CD4-positive, alpha-beta T cell treated with Interleukin-4 for 4 hours (primary cell): ENCODE data around the gene PUSL1.

ENCODE experiments used
- DNase-seq: peaks from one replicate; pipeline ENCODE4 v3.0.0-alpha.2; 2020

Gene PUSL1

DNA sequence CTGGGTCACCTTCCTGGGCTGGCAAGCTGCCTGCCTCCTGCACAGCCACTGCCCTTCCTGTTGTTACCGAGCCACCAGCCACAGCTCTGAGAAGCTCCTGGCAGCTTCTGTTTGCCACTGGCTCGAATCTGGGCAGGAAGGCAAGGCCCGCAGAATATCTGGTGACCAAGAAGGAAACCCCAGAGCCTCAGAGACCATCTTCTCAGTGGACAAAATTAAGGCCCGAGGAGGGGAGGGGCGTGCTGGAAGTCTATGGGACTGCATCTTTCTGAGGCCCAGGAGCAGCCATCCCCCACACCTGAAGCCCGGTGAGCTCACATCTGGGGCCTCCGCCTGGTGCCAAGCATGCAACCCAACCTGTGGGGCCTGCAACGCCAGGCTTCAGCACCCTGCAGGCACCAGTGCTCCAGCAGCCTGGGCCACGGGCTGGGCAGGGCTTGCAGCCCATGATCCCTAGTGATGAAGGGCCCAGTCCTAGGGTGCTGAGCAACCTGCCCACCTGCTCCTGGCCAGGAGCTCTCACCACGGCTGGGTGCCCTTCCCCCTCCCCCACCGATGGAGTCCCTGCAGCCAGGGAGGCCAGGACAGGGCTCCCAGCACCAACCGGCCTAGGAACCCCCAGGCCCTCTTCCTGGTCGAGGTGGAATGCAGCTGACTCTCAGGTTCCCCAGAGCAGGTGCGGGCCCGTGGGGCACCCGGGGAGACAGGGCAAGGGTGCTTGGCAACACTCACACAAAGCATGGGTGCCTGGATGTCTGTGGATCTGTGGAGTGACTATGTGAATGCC is 17.1 kb downstream of the PUSL1 start:
- no peak for DNase-seq

DNA sequence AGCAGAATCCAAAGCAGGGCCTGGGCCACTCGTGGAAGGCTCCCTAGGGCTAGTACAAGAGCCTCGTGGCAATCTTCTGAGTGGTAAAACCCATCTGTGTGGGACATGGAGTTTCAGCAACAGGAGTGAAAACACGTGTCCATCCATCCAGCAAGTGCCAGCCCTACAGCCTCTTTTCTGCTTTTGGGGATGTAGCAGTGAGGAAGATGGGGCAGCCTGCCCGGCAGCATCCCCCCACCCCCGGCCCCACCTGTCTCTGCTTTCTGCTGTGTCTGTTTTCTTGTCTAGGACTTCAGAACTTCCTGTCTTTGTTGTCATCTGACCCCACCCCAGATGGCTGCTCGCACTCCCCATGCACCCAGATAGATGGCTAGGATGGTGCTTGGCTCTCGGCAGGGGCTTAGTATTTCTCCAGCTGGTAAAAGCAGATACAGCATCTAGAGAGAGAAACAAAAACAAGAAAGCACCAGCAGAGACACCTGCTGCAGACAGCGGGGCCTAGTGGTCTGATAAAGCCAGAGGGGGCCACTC is 17.7 kb downstream of the PUSL1 start:
- no peak for DNase-seq

DNA sequence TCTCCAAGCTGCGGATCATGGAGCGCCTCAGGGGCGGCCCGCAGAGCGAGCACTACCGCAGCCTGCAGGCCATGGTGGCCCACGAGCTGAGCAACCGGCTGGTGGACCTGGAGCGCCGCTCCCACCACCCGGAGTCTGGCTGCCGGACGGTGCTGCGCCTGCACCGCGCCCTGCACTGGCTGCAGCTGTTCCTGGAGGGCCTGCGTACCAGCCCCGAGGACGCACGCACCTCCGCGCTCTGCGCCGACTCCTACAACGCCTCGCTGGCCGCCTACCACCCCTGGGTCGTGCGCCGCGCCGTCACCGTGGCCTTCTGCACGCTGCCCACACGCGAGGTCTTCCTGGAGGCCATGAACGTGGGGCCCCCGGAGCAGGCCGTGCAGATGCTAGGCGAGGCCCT is 18.9 kb downstream of the PUSL1 start:
- DNase-seq = no peak

DNA sequence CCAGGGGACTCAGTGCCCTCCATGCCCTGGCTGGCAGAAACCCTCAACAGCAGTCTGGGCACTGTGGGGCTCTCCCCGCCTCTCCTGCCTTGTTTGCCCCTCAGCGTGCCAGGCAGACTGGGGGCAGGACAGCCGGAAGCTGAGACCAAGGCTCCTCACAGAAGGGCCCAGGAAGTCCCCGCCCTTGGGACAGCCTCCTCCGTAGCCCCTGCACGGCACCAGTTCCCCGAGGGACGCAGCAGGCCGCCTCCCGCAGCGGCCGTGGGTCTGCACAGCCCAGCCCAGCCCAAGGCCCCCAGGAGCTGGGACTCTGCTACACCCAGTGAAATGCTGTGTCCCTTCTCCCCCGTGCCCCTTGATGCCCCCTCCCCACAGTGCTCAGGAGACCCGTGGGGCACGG is 19.9 kb downstream of the PUSL1 start:
- DNase-seq = no peak

DNA sequence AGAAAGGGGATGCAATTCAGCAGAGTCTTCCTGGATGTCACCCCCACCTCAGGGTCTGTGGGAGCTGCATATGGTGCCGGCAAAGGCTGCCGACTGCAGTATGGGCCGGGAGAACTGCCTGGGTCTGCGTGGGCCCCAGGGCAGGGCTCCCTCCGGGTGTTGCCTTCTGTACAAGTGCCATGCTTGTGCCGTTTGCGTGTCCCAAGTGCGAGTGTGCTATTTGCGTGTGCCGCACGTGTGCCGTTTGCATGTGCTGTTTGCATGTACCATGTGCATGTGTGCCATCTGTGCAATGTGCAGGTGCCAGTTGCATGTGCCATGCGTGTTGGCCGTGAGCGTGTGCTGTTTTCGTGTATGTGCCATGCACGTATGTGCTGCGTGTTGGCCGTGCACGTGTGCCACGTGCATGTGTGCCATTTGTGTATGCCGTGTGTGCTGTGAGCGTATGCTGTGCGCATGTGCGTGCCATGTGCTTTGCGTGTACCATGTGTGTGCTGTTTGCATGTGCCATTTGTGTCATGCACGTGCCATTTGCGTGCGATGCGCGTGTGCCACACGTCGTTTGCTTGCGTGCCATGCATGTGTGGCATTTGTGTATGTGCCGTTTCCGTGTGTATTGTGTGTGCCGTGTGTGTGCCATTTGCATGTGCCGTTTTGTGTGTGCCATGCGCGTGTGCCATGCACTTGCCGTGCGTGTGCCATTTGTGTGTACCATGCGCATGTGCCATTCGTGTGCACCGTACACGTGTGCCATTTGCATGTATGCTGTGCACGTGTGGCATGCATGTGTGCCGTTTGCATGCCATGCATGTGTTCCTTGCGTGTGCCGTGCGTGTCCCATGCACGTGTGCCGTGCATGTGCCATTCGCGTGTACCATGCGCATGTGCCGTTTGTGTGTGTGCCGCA is 21.2 kb downstream of the PUSL1 start:
- DNase-seq = no peak

DNA sequence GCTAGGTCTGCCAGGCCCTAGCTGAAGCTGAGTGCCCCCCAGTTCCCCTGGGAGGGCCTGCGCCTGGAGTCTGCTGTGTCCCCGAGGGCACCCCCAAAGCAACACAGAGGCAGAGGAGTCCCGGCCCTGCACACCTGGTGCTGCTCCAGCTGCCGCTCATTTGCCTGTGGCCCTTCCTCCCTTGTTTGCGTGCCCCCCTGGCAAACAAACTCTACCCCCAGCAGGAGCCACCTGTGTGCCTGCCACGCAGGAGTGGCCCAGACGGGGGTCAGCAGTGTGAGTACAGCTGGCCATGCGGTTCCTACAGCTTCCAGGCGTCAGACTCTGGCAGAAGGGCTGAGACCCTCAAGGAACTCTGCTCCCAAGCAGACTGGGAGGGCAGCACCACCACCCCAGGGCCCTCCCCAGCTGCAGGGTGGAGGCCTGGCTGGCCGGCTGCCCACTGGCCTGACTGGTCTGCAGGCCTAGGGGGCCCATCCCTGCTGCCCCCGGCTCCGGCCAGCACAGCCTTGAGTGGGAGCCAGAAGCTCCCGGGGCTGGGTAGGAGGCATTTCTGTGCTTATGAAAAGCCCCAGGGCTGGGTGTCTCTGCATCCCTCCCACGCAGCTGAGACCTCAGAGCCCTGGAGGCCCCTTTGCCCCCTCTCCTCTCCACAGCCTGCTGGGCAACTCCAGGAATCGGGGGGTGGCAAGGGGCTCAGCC is 22.1 kb downstream of the PUSL1 start:
- DNase-seq = no peak

DNA sequence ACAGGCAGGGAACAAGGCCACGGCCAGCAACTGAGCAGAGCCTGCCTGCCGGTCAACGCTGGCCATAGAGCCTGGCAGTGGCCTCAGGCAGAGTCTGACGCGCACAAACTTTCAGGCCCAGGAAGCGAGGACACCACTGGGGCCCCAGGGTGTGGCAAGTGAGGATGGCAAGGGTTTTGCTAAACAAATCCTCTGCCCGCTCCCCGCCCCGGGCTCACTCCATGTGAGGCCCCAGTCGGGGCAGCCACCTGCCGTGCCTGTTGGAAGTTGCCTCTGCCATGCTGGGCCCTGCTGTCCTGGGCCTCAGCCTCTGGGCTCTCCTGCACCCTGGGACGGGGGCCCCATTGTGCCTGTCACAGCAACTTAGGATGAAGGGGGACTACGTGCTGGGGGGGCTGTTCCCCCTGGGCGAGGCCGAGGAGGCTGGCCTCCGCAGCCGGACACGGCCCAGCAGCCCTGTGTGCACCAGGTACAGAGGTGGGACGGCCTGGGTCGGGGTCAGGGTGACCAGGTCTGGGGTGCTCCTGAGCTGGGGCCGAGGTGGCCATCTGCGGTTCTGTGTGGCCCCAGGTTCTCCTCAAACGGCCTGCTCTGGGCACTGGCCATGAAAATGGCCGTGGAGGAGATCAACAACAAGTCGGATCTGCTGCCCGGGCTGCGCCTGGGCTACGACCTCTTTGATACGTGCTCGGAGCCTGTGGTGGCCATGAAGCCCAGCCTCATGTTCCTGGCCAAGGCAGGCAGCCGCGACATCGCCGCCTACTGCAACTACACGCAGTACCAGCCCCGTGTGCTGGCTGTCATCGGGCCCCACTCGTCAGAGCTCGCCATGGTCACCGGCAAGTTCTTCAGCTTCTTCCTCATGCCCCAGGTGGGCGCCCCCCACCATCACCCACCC is 22.9 kb downstream of the PUSL1 start, which contains the start of gene TAS1R3:
Gene TAS1R3 (plus strand): TSS at position 213 of the 898 bp plus-strand sequence. CDS start 66 bp downstream, at position 279.
- DNase-seq = no peak

DNA sequence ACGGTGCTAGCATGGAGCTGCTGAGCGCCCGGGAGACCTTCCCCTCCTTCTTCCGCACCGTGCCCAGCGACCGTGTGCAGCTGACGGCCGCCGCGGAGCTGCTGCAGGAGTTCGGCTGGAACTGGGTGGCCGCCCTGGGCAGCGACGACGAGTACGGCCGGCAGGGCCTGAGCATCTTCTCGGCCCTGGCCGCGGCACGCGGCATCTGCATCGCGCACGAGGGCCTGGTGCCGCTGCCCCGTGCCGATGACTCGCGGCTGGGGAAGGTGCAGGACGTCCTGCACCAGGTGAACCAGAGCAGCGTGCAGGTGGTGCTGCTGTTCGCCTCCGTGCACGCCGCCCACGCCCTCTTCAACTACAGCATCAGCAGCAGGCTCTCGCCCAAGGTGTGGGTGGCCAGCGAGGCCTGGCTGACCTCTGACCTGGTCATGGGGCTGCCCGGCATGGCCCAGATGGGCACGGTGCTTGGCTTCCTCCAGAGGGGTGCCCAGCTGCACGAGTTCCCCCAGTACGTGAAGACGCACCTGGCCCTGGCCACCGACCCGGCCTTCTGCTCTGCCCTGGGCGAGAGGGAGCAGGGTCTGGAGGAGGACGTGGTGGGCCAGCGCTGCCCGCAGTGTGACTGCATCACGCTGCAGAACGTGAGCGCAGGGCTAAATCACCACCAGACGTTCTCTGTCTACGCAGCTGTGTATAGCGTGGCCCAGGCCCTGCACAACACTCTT is 23.8 kb downstream of the PUSL1 start:
- no peak for DNase-seq

DNA sequence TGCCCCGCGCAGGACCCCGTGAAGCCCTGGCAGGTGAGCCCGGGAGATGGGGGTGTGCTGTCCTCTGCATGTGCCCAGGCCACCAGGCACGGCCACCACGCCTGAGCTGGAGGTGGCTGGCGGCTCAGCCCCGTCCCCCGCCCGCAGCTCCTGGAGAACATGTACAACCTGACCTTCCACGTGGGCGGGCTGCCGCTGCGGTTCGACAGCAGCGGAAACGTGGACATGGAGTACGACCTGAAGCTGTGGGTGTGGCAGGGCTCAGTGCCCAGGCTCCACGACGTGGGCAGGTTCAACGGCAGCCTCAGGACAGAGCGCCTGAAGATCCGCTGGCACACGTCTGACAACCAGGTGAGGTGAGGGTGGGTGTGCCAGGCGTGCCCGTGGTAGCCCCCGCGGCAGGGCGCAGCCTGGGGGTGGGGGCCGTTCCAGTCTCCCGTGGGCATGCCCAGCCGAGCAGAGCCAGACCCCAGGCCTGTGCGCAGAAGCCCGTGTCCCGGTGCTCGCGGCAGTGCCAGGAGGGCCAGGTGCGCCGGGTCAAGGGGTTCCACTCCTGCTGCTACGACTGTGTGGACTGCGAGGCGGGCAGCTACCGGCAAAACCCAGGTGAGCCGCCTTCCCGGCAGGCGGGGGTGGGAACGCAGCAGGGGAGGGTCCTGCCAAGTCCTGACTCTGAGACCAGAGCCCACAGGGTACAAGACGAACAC is 24.5 kb downstream of the PUSL1 start:
- no peak for DNase-seq

DNA sequence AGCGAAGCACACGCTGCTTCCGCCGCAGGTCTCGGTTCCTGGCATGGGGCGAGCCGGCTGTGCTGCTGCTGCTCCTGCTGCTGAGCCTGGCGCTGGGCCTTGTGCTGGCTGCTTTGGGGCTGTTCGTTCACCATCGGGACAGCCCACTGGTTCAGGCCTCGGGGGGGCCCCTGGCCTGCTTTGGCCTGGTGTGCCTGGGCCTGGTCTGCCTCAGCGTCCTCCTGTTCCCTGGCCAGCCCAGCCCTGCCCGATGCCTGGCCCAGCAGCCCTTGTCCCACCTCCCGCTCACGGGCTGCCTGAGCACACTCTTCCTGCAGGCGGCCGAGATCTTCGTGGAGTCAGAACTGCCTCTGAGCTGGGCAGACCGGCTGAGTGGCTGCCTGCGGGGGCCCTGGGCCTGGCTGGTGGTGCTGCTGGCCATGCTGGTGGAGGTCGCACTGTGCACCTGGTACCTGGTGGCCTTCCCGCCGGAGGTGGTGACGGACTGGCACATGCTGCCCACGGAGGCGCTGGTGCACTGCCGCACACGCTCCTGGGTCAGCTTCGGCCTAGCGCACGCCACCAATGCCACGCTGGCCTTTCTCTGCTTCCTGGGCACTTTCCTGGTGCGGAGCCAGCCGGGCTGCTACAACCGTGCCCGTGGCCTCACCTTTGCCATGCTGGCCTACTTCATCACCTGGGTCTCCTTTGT is 25.3 kb downstream of the PUSL1 start:
- no peak for DNase-seq

DNA sequence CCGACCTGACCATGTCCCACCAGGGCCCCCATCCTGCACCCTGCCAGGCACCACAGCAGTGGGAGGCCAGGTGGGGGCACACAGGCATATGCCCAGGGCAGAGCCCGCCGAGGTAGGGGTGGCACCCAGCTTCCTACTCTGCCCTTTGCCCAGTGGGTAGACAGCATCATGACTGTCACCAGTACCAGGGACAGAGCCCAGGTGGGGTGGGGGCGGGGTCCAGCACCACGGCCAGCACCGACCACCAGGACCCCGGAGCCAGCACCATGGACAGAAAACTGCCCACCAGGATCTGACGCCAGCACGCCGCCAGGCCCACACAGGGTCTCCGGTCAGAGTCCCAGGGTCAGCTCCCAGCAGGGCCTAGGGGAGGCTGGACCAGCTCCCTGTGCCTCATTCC is 26.4 kb downstream of the PUSL1 start:
- DNase-seq = no peak

DNA sequence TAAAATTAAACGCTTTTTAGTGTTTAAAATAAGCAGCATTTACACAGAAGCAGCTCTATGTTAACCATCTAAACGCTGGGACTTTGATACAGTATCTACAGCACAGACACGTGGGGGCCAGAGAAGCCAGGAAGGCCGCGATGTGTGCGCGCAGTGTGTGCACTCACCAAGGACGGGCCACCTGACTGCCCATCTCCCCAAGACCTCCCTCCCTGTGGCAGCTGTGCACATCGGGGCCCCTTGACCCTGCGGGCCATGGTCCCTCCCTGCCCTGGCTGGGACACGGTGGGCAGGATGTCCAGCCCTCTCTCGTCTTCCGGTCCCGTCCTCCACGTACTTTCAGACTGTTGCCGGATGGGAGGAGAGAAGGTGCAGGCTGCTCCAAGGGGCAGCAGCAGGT is 26.9 kb downstream of the PUSL1 start:
- no peak for DNase-seq

DNA sequence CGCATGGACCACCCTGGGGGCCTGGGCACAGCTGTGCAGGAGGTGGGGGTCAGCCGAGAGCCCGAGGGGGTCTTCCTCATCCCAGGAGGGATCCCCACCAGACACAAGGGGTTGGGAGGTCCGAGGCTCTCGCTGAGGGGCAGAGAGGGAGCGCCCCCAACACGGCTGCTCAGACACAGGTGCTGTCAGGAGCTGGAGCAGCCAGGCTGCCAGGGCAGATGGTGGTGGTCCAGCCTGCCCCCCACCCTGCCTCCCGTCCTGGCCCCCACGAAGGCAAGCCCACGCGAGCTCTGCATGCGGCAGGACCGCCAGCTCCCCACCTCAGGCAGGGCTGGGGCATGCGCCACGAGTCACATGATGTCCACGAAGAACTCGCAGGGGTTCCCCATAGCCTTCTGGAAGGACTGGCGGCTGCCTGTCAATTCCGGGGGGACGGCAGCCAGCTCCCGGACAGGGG is 27.4 kb downstream of the PUSL1 start:
- DNase-seq = no peak

DNA sequence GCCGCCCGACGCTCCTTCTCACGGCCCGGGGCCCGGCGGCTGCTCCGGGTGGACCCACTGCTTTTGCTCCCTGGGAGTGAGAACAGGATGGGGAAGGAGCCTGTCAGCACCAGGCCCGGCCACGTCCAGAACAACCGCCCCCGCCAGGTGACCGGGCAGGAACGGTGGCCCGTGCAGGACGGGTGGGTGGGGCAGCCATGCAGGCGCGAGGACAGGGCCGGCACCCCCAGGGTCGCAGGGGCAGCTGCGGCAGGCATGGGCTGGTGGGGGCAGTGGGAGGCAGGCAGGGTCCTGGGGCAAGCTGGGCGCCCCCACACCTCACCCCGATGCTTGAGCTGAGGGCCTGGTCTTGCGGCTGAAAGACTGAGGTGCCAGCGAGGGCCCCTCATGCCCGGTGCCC is 28.0 kb downstream of the PUSL1 start:
- DNase-seq = no peak

DNA sequence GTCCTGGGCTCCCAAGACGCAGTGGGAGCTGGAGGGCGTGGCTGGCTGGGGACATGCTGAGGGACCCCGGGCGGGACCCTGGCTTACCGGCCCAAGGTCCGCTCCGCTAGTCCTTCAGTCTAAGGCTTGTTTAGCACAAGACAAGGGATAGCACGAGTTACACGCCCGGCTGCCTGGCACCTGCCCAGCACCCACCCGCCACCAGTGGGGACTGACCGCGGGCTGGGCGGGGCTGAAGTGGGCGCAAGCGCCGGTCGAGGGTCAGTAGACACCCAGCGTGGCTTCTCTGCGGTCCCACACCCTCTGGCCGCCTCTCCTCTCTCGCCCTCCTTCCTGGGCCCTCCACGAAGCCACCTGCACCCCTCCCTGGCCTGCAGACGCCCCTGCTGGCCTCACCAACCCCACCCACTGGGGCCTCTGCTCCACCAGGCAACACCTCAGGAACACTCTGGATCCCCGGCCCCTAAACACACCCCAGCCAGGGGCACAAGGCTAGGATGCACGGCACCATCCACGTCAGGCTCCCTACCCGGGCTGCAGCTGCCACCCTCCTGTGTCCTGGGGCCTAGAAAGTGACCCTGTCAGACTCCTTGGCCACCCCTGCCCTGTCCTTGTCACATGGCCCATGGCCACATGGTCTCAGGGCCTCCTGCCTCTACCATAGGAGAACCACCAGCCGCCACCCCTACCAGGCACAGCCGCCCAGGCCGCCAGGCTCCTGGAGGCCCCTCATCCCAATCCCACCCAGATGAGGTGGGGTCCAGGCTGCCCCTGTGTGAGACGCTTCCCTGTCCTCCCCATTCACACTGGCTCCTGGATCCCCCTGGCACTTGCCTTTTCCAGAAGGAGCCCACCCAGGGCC is 28.8 kb downstream of the PUSL1 start:
- no peak for DNase-seq

DNA sequence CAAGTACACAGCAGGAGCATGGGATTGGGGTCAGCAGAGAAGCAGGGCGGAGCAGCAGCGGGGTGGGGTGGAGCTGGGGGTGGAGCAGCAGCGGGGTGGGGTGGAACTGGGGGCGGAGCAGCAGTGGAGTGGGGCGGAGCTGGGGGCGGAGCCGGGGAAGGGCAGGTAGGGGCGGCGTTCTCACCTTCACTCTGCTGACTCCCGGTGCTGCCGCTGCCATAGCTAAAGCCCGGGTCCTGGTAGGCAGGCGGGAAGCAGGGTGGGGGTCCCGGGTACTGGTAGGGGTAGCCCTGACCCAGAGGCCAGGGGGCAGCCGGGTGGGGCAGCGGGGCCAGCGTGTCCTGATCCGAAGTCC is 29.4 kb downstream of the PUSL1 start:
- DNase-seq = no peak

DNA sequence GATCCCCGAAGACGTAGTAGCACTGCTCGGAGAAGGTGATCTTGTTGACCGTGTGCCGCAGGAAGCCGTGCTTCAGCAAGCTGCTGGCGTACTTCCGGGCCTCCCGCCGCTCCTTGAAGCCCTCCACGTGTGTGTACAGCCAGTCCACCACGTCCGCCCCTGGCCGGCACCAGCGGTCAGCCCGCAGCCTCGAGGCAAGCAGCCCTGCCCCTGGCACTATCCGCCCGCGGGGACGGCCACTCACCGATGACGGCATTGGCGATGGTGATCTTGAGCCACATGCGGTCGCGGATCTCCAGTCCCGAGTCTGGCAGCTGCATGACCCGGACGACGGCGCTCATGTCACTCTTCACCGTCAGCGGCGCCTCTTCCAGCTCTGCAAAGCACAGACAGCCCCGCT is 29.9 kb downstream of the PUSL1 start:
- no peak for DNase-seq

DNA sequence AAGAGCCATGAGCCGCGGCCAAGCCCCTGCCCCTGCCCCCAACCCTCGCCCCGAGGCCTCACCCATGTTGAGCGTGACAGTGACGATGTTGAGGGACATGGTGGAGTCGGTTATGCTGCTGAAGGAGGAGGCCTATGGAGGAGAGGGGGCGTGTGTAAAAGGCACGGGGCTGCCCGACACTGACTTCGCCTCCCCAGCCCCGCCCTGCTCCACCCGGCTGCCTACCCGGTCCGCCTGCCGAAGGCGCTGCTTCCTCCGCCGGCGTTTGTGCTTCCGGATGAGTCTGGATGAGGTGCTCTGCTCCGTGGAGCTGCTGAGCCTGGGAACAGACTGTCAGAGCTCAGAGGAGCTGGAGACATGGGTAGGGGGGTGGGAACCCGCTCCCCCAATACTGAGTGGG is 31.8 kb downstream of the PUSL1 start:
- no peak for DNase-seq
